Astrocyte of the cerebellum (primary cell): Measurements from ENCODE around the gene SET.

Experiments used
- DNase-seq: peaks from one replicate; pipeline ENCODE4 v3.0.0-alpha.2; 2011; ENCODE audit warnings: low read depth
- H3K4me3 ChIP-seq: 2 replicates; pipeline ENCODE4 v1.5.1; 2011; ENCODE audit warnings: mild to moderate bottlenecking, low read depth, low read length, moderate library complexity
- CTCF ChIP-seq: IDR thresholded peaks from 2 replicates; pipeline ENCODE4 v1.5.1; 2012; ENCODE audit warnings: low read length, low read depth, moderate library complexity, mild to moderate bottlenecking; ENCODE audit errors: missing control alignments
- in situ Hi-C: cut with HindIII; loops from 2 replicates; pipeline ENCODE4 v1.10.0; 2017; ENCODE audit warnings: low sequenced_read_pairs

Gene SET

DNA sequence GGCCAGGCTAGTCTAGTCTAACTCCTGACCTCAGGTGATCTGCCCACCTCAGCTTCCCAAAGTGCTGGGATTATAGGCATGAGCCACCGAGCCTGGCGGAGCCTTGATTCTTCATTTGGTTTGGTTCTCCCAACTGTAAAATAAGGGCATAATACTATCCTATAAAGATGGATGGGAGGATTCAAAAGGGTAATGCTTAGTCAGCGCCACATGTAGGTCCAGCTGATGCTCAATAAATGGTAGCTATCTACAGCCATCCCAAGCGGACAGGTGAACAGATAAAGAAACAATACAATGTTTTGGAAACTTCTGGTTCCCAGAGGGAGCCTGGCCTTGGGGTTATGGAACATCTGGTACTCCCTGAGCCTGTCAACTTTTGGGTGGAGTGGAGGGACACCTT lies 13.6 kb upstream of the SET start:
- no peak overlapping the region for H3K4me3 ChIP-seq
- in situ Hi-C loops = no loop called here
- no peak for DNase-seq
- TF ChIP-seq CTCF = no peak

GRCh38 chr9:128677794-128678193 lies 11.2 kb upstream of the SET start:
- DNase-seq = no peak
- in situ Hi-C loops = no loop called here
- no peak for TF ChIP-seq CTCF
- H3K4me3 ChIP-seq = no peak overlapping the region

DNA sequence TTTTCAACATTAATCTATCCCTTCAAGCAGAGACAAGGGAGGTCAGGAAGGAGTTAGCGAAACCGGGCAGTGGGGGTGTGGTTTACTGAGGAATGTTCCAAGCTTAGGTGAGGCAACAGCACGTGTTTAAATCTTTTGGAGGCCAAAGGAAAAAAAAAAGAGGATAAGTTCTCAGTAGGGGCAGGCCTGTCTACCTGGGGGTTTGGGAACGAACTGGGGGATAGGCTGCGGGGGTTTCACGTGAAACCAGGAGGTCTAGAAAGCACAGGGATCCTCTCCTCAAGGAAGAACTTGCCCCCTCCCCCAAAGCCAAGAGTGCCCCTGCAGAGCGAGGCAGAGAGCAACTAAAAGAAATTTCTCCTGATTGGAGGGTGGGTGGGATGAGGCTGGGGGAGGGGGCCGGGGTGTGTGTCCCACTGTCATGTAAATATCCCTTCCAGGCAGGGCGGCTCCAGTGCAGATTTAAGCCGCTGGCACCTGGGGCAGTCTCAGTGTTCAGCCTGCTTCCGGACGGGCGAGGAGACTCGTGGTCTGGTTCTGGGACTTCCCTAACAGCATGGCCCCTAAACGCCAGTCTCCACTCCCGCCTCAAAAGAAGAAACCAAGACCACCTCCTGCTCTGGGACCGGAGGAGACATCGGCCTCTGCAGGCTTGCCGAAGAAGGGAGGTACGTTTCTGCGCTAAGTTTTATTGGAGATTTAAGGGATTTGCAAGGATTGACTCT lies 5.5 kb upstream of the SET start:
- in situ Hi-C loops = no loop called here
- TF ChIP-seq CTCF = no peak
- H3K4me3 ChIP-seq = peak overlapping the region; percentile 56
- no peak for DNase-seq

DNA sequence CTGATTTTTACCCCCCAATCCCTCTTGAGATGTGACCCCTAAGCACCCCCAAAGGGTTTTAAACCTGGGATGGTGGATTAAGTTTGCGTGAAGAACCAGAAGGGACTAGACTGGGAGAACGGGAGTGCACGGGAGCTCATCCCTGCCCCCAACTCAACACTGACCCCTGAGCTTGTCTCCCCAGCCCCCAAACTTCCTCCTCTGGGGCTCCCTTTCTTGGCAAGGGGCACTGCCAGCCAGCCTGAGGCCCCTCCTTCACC lies 5.0 kb upstream of the SET start:
- TF ChIP-seq CTCF = no peak
- DNase-seq = no peak
- peak overlapping the region; percentile 56 for H3K4me3 ChIP-seq
- in situ Hi-C loops = no loop called here

DNA sequence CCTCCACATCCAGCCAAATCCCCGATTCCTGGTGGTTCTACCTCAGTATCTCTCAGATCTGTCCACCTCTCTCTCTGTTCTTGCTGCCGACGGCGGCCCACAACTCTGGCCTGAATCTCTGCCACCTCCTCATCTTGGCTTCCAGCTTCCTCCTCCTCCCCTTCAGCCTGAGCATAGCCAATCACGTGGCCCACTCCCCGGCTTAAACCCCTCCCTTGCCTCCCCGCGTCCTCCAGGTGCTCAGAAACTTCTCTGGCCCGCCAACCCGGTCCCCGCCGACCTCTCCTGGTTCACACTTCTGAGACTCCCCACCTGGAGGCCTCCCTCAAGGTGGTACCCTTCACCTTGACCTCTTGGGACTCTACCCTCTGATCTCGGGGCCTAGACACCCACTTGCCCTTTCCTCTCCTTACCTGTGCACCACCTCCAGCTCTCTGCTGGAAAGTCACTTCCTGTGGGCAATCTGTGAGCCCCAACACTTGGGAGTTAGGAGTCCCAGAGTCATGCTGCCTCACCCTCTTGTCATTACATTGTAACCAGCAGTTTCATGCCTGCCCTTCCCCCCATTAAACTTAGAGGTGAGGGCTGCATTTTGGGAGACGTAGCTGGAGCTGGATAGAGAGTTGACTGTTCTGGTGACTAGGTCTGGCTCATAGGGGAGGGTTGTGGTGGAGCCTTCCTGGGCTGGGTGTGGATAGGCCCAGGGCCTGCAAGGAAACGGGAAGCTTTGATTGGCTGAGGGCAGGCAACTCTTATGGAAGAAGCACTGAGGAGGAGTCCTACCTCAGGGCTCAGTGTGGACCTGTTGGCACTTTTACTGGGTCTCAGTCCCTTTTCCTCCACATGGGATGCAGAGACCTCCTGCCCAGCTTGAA lies 4.5 kb upstream of the SET start:
- in situ Hi-C loops = no loop called here

More for the DNA sequence above, 4.5 kb upstream of the SET start:
- TF ChIP-seq CTCF = no peak
- H3K4me3 ChIP-seq = peak overlapping the region; percentile 56
- DNase-seq = peak; percentile 37
